ACC112 (cell line): ENCODE data around the gene PIK3IP1.
A peak's percentile ranks its signal among the peaks of the same experiment; 100 is the strongest.

ENCODE experiments used
- H2AFZ ChIP-seq: fragments of 200-600 bp; sonication (generic); one replicate; pipeline ENCODE4 v1.6.0; 2017; ENCODE audit warnings: antibody characterized with exemption, low read length; ENCODE audit not compliant: unreplicated experiment
- H3K27ac ChIP-seq: fragments of 200-600 bp; sonication (generic); 2 replicates; pipeline ENCODE4 v1.5.1; 2014; ENCODE audit warnings: low read depth, mild to moderate bottlenecking, antibody characterized with exemption, low read length, moderate library complexity
- H3K27me3 ChIP-seq: fragments of 200-600 bp; sonication (generic); 2 replicates; pipeline ENCODE4 v1.6.1; 2014; ENCODE audit warnings: mild to moderate bottlenecking, antibody characterized with exemption, low read length, moderate library complexity, mixed read lengths; ENCODE audit not compliant: insufficient read depth
- H3K36me3 ChIP-seq: fragments of 200-600 bp; sonication (generic); 2 replicates; pipeline ENCODE4 v1.6.1; 2016; ENCODE audit warnings: mild to moderate bottlenecking, antibody characterized with exemption, low read length, moderate library complexity, mixed read lengths; ENCODE audit not compliant: insufficient read depth
- H3K4me1 ChIP-seq: fragments of 200-600 bp; sonication (generic); one replicate; pipeline ENCODE4 v1.6.1; 2016; ENCODE audit warnings: low read length, mixed read lengths; ENCODE audit not compliant: insufficient read depth, unreplicated experiment, control insufficient read depth
- H3K4me3 ChIP-seq: fragments of 200-600 bp; sonication (generic); 2 replicates; pipeline ENCODE4 v1.5.1; 2014; ENCODE audit warnings: mild to moderate bottlenecking, low read depth, low read length
- H3K79me2 ChIP-seq: fragments of 200-600 bp; sonication (generic); one replicate; pipeline ENCODE4 v1.6.0; 2016; ENCODE audit warnings: low read length; ENCODE audit not compliant: control insufficient read depth, unreplicated experiment, insufficient read depth

Gene PIK3IP1, protein sequence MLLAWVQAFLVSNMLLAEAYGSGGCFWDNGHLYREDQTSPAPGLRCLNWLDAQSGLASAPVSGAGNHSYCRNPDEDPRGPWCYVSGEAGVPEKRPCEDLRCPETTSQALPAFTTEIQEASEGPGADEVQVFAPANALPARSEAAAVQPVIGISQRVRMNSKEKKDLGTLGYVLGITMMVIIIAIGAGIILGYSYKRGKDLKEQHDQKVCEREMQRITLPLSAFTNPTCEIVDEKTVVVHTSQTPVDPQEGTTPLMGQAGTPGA

DNA sequence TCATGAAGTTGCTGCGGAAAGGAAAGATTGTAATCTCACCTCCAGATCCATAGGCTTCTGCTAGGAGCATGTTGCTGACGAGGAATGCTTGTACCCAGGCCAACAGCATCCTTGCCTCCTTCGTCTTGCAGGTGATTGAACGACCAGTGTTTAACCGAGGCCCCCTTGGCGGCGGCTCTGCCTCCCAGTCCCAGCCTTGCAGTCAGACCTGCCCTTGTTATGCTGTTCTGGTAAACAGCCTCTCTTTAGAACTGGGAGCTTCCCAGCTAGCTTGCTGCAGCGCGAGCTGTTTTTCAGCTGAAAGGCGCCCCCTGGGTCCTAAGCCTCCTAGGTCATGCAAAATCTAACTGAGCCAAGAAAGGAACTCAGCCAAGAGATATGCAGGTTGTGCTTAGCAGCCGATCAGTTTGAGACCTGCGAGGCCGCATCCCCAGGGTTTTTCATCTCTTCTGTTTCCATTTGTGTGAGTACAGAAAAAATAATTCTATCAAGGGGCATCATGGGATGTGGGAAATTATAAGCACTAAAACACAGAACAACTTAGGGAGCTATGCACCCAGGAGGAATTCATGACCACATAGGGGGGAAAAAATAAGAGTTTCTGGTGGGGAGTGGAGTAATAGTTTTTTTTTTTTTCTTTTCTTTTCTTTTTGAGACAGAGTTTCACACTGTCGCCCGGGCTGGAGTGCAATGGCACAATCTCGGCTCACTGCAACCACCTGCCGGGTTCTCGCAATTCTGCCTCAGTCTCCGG is at the start of gene PIK3IP1:
Gene PIK3IP1 (minus strand): TSS at position 253 of the 754 bp plus-strand sequence. CDS start 144 bp downstream, at position 109.
- H3K4me3 ChIP-seq, result peak within 1 kb of the TSS; percentile 76
- H3K36me3 ChIP-seq, result no peaks in the 10 kb centered on the region
- H3K27me3 ChIP-seq, result no peaks in the 10 kb centered on the region
- peak within 1 kb of the TSS; percentile 30; the same call in 1 of the 2 replicates for H3K27ac ChIP-seq
- no peaks in the 10 kb centered on the region for H3K79me2 ChIP-seq
- H2AFZ ChIP-seq, result no peak within 1 kb of the TSS
- peaks cover 23% of the 10 kb centered on the region for H3K4me1 ChIP-seq

DNA sequence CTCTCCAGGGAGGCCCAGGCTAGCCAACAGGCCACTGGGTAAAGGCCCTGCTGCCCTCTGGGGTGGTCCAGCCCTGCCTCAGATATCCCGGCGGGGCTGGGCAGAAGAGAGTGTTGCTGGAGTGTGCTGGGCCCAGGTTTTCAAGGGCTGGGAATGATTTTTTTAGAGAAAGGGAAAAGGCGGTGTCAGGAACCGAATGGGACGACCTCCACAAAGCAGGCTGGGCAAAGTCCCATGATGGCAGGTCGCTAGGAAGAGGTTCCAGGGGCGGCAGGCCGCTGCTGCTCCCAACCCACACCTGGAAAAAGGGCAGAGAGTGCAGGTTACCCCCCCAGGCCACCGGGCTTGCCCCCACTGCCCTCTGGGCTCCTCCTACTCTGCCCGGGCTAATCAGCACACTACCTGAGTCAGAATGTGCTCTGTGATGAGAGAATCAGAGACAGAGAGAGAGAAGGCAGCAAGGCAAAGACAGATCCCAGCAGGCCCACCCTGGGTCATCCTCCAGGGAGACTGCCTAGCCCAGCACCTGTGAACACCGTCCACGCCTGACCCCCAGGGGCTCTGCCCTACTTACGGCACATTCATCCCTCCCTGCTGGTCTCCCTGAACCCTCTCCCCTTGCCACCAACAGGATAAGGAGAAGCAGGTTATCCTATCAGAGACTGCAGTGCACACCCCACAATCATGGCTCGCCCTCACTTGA is 49.2 kb upstream of the PIK3IP1 start:
- Histone ChIP-seq H3K27ac (no peak overlapping the region), H3K79me2 (peaks cover 7% of the 10 kb centered on the region), H2AFZ (no peak overlapping the region), H3K4me3 (no peak overlapping the region), H3K36me3 (no peaks in the 10 kb centered on the region), H3K27me3 (no peaks in the 10 kb centered on the region), H3K4me1 (peaks cover 23% of the 10 kb centered on the region)

DNA sequence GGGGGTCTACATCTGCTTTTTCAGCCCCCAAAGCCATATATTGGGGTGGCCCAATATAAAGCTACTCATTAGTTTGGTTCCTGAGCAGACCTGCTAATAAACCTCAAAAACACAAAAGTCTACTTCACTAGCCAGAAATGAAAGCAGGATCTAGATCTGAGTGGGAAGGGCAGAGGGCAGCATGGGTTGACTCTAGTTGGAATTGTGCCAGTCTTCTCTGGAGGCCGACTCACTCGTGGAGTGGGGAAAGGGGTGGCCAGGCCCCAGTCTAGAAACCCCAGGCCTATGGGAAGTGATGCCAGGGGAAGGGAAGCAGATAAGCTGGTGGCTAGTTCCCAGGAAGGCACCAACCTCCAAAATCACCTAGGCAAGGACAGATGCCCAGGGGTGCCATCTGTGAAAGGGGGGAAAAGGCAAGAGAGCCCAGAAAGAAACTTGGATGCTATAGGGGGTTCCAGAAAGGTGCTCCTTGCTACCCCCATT is 48.5 kb upstream of the PIK3IP1 start:
- Histone ChIP-seq H3K27me3 (no peaks in the 10 kb centered on the region), H3K4me1 (peaks cover 23% of the 10 kb centered on the region), H3K27ac (no peak overlapping the region), H3K36me3 (no peaks in the 10 kb centered on the region), H3K79me2 (peaks cover 7% of the 10 kb centered on the region), H3K4me3 (no peak overlapping the region), H2AFZ (no peak overlapping the region)

DNA sequence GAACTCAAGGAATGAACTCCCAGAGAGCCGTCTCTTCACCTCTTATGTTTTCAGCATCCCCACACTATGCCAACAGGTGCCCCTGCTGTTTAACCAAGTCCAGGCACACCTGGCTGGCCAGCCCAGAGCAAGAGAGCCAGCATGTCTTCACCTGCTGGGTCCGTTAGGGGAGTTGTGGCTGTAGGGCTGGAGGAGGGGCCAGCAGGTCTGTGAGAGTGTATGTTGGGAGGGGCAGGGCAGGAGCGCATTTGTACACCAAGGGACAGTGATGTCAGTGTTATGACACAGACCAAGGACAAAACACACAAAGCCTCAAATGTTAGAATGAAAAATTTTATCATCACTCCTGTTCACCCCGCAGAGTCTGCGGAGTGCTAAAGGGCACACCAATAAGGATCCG is 48.1 kb upstream of the PIK3IP1 start:
- H3K4me3 ChIP-seq, result no peak overlapping the region
- peaks cover 7% of the 10 kb centered on the region for H3K79me2 ChIP-seq
- peaks cover 23% of the 10 kb centered on the region for H3K4me1 ChIP-seq
- no peaks in the 10 kb centered on the region for H3K27me3 ChIP-seq
- no peak overlapping the region for H3K27ac ChIP-seq
- no peak overlapping the region for H2AFZ ChIP-seq
- no peaks in the 10 kb centered on the region for H3K36me3 ChIP-seq

DNA sequence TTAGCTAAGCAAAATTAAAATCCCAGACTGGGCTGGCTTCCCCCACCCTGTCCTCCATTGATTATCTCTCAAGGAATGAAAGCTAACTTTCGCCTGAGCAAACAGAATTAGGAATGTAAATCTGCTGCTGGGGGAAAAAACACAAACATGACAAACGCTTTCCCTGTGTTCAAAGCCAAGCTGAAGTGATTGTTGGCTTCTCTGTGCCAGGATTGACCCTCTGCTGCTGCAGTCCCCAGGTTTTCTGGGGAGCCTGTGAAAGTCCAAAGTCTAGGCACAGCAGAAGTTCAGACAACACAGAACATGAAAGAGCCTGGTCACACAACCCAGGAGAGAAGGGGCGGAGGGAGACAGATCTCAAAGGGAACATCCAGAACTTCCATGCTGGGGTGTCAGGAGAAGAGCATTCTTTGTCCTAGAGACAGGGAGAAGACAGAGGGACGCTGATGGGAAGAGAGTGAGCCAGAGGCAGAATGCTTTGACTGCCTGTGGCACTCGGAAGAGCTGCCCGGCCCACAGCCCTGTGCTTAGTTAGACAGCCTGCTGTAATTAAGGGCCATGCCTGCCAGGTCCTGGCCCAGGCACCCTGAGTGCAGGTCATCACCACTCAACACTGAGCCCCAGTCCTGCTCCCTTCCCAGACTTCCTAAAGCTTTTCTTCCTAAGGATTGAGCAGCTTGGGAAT is 47.0 kb upstream of the PIK3IP1 start:
- Histone ChIP-seq H3K27me3 (no peaks in the 10 kb centered on the region), H3K4me1 (peaks cover 15% of the 10 kb centered on the region), H3K4me3 (no peak overlapping the region), H3K79me2 (peaks cover 2% of the 10 kb centered on the region), H2AFZ (no peak overlapping the region), H3K27ac (no peak overlapping the region), H3K36me3 (no peaks in the 10 kb centered on the region)

DNA sequence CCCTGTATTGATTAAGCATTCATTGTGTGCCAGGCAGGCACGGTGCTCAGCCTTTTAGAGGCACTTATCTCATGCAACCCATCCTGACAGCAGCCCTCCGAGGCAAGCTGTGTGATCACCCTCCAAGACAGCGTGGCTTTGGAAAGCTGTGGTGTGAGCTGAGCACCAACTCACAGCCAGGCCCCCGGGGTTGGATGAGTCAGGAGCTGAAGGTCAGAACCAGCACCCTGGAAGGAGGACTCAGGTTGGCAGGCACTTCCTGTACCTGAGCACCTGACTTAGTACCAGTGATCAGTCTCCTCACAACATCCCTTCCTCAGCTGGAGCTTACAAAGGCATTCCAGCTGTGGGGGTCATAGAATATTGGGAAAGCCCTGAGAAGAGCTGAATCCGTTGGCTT is 44.9 kb upstream of the PIK3IP1 start:
- Histone ChIP-seq H2AFZ (no peak overlapping the region), H3K27me3 (no peaks in the 10 kb centered on the region), H3K27ac (no peak overlapping the region), H3K36me3 (no peaks in the 10 kb centered on the region), H3K4me1 (peaks cover 3% of the 10 kb centered on the region), H3K79me2 (no peaks in the 10 kb centered on the region), H3K4me3 (no peak overlapping the region)

DNA sequence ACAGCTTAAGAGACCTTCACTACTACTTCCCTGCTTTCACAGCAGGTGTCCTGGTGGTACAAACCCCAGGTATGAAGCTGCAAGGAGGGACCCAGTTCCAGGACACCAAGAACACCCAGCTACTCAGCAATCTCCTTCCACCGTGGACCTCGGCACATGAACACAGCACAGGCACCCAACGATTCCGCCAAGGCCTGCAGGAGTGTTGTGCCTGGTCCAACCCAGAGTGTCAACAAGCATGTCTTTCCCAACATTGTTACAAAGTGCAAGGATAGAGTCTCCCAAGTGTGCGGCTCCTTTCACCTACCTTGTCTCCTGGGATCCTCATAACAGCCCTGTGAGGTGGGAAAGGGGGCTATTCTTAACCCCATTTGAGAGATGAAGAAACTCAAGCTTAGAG is 42.0 kb upstream of the PIK3IP1 start:
- H3K4me1 ChIP-seq, result peaks cover 3% of the 10 kb centered on the region
- no peak overlapping the region for H3K27ac ChIP-seq
- H3K79me2 ChIP-seq, result no peaks in the 10 kb centered on the region
- no peak overlapping the region for H3K4me3 ChIP-seq
- no peaks in the 10 kb centered on the region for H3K27me3 ChIP-seq
- no peaks in the 10 kb centered on the region for H3K36me3 ChIP-seq
- H2AFZ ChIP-seq, result no peak overlapping the region

DNA sequence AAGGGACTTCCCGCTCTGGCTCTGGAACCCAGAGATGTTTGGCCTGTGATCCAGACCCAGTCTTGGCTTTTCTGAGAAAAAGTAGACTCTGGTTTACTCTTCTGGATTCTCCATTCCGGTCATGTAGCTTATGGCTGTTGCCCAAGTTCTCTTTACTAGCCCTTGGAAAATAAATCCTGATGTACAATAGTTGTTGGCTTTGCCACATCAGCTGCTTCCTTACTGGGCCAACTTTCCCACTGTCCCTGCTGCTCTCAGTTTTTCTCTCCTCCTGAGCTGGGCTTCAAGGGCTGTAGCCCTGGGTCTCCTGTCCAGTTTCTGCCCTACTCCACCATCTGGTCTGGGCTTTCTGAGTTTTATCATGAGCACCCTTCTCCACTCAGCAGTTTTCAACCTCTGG is 41.4 kb upstream of the PIK3IP1 start:
- no peak overlapping the region for H2AFZ ChIP-seq
- H3K36me3 ChIP-seq, result no peaks in the 10 kb centered on the region
- no peak overlapping the region for H3K4me3 ChIP-seq
- H3K27me3 ChIP-seq, result no peaks in the 10 kb centered on the region
- no peaks in the 10 kb centered on the region for H3K79me2 ChIP-seq
- no peak overlapping the region for H3K27ac ChIP-seq
- H3K4me1 ChIP-seq, result peaks cover 3% of the 10 kb centered on the region

DNA sequence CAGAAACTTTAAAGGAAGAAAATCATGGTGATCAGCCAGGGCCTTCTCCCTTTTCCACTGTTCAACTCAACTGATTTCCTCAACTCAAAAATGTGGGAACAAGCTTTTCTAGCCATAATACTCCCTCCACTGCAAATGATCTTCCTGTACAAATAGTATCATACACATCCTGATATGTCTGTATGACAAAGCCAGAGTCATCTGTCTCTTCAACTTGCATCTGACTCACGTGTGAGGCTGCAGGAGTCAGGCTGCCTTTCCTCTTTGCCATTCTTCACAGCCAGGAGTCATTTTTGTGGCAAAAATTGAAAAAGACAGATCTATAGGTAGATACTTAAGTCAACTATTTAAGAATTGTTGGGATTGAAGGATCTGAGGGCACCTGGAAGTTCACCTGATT is 40.6 kb upstream of the PIK3IP1 start:
- Histone ChIP-seq H2AFZ (no peak overlapping the region), H3K36me3 (no peaks in the 10 kb centered on the region), H3K27ac (no peak overlapping the region), H3K79me2 (no peaks in the 10 kb centered on the region), H3K4me3 (no peak overlapping the region), H3K4me1 (peaks cover 3% of the 10 kb centered on the region), H3K27me3 (no peaks in the 10 kb centered on the region)

DNA sequence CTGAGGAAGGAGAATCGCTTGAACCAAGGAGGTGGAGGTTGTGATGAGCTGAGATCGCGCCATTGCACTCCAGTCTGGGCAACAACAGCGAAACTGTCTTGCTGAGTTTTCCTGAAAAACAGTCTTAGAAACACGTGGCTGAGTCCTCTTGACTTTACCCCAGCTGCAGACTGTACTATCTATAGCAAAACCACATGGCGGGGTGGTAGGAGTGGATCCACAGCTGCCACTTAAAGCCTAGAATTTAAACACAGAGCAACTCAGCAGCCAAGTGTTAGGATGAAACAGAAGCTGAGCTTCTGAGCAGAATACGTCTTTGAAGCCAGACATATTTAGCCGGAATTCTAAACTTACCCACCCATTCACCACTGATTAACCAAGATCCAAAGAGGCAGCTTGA is 39.7 kb upstream of the PIK3IP1 start:
- Histone ChIP-seq H3K36me3 (no peaks in the 10 kb centered on the region), H3K4me3 (no peak overlapping the region), H3K27ac (no peak overlapping the region), H3K27me3 (no peaks in the 10 kb centered on the region), H3K79me2 (no peaks in the 10 kb centered on the region), H2AFZ (no peak overlapping the region), H3K4me1 (peaks cover under 1% of the 10 kb centered on the region)
